Measurements from ENCODE around the gene CDC40. TPM values are rescaled to one million over a fixed set of nuclear protein-coding genes. Genes with fewer than 3 reads are reported as not detected.
A peak's percentile ranks its signal among the peaks of the same experiment; 100 is the strongest.

The CDC40 gene
- total and polyA plus RNA-seq, 2 donors (not counting 1 experiment from before 2014, with no cell fraction given) = 21.5 to 22.1 TPM

DNA sequence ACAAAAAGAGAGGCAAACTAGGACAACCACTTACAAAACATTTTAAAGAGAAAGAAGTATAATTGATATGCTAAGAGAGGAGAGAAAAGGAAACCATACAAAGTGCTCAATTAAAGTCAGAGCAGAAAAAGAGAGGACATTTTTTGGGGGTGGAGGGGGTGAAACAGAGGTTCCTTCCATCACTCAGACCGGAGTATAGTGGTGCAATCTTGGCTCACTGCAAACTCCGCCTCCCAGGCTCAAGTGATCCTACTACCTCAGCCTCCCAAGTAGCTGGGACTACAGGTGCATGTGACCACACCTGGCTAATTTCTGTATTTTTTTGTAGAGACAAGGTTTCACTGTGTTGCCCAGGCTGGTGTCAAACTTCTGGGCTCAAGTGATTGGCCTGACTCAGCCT is 10.1 kb upstream of the CDC40 start:
- Histone ChIP-seq H3K9ac (ENCODE audit: insufficient read depth, low read length) (no peak overlapping the region), H3K4me3 (replicated peaks in 1 of 4; ENCODE audit: control extremely low read depth in 1 of 4, insufficient read depth in 1 of 4, low read depth in 3 of 4, low read length in 4 of 4) (no peak overlapping the region), H3K79me2 (ENCODE audit: control insufficient read depth, insufficient read depth, low read length) (peaks cover 14% of the 10 kb centered on the region), H3K4me1 (ENCODE audit: control insufficient read depth, extremely low read depth, insufficient read depth, low read length) (no peaks in the 10 kb centered on the region), H3K9me3 (ENCODE audit: control insufficient read depth, insufficient read depth, low read depth, low read length) (no peaks in the 10 kb centered on the region), H3K4me2 (ENCODE audit: extremely low read depth, insufficient read depth, low read length) (no peak overlapping the region), H3K27ac (ENCODE audit: insufficient read depth, low read length) (no peak overlapping the region), H4K20me1 (ENCODE audit: control insufficient read depth, extremely low read depth, insufficient read depth, low read length) (peaks cover 5% of the 10 kb centered on the region), H3K27me3 (ENCODE audit: control insufficient read depth, insufficient read depth, low read length) (no peaks in the 10 kb centered on the region), H3K36me3 (ENCODE audit: control insufficient read depth, insufficient read depth, low read length) (no peaks in the 10 kb centered on the region), H2AFZ (ENCODE audit: low read length) (no peak overlapping the region)
- no peak for TF ChIP-seq EZH2 (IDR thresholded peaks at IDR 0.05; ENCODE audit: low read length, missing control alignments)
- TF ChIP-seq, protein P1, sequence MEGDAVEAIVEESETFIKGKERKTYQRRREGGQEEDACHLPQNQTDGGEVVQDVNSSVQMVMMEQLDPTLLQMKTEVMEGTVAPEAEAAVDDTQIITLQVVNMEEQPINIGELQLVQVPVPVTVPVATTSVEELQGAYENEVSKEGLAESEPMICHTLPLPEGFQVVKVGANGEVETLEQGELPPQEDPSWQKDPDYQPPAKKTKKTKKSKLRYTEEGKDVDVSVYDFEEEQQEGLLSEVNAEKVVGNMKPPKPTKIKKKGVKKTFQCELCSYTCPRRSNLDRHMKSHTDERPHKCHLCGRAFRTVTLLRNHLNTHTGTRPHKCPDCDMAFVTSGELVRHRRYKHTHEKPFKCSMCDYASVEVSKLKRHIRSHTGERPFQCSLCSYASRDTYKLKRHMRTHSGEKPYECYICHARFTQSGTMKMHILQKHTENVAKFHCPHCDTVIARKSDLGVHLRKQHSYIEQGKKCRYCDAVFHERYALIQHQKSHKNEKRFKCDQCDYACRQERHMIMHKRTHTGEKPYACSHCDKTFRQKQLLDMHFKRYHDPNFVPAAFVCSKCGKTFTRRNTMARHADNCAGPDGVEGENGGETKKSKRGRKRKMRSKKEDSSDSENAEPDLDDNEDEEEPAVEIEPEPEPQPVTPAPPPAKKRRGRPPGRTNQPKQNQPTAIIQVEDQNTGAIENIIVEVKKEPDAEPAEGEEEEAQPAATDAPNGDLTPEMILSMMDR (conservative IDR thresholded peaks at IDR 0.05 in 1 of 2, IDR thresholded peaks at IDR 0.05 in 1 of 2; ENCODE audit: low read depth in 1 of 2, low read length in 2 of 2) = no peak
- no peak for DNase-seq (ENCODE audit: low read depth in 2 of 2)

DNA sequence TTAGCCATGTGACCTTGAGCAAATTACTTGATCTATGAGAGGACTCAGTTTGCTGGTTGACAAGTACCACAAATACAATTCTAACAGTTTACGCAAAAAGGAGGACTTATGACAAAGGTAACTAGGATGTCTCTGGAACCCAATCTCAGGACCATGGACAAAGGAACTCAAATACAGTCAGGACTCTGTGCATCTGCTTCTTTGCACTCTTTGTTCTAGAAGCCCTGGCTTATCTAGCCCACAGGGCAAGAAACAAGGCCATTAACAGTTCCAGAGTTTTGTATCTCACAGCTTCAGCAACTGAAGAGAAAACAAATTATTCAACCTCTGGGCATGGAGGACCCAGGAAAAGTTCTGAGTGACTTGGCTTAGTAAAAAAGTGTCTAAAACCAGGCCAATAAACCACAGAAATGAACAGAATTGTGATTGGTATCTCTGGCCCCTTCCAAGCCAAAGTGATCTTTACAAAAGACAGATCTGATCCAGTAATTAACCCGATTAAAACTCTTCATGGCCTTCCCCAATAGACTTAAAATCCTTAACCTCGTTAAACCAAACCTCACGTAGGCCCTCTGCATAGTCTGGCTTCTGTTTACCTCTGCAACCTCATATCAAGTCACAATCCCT is 6.6 kb upstream of the CDC40 start:
- no peak for DNase-seq (ENCODE audit: low read depth in 2 of 2)
- peaks cover 6% of the 10 kb centered on the region for H4K20me1 ChIP-seq (ENCODE audit: control insufficient read depth, extremely low read depth, insufficient read depth, low read length)
- H3K4me3 ChIP-seq (replicated peaks in 1 of 4; ENCODE audit: control extremely low read depth in 1 of 4, insufficient read depth in 1 of 4, low read depth in 3 of 4, low read length in 4 of 4) = no peak overlapping the region
- H3K4me2 ChIP-seq (ENCODE audit: extremely low read depth, insufficient read depth, low read length) = no peak overlapping the region
- peaks cover 24% of the 10 kb centered on the region for H3K79me2 ChIP-seq (ENCODE audit: control insufficient read depth, insufficient read depth, low read length)
- no peak overlapping the region for H3K27ac ChIP-seq (ENCODE audit: insufficient read depth, low read length)
- H3K9ac ChIP-seq (ENCODE audit: insufficient read depth, low read length) = no peak overlapping the region
- H3K4me1 ChIP-seq (ENCODE audit: control insufficient read depth, extremely low read depth, insufficient read depth, low read length) = no peaks in the 10 kb centered on the region
- no peaks in the 10 kb centered on the region for H3K27me3 ChIP-seq (ENCODE audit: control insufficient read depth, insufficient read depth, low read length)
- H3K9me3 ChIP-seq (ENCODE audit: control insufficient read depth, insufficient read depth, low read depth, low read length) = no peaks in the 10 kb centered on the region
- no peak overlapping the region for H2AFZ ChIP-seq (ENCODE audit: low read length)
- TF ChIP-seq EZH2 (IDR thresholded peaks at IDR 0.05; ENCODE audit: low read length, missing control alignments) = no peak
- TF ChIP-seq, protein P1 (conservative IDR thresholded peaks at IDR 0.05 in 1 of 2, IDR thresholded peaks at IDR 0.05 in 1 of 2; ENCODE audit: low read depth in 1 of 2, low read length in 2 of 2) = no peak
- no peaks in the 10 kb centered on the region for H3K36me3 ChIP-seq (ENCODE audit: control insufficient read depth, insufficient read depth, low read length)

- Histone ChIP-seq H2AFZ (ENCODE audit: low read length) (peak overlapping the region; percentile 93), H3K4me3 (replicated peaks in 1 of 4; ENCODE audit: control extremely low read depth in 1 of 4, insufficient read depth in 1 of 4, low read depth in 3 of 4, low read length in 4 of 4) (peak overlapping the region; percentile 82 to 97 (median 90)), H4K20me1 (ENCODE audit: control insufficient read depth, extremely low read depth, insufficient read depth, low read length) (peaks cover 2% of the 10 kb centered on the region), H3K9ac (ENCODE audit: insufficient read depth, low read length) (peak overlapping the region; percentile 94), H3K36me3 (ENCODE audit: control insufficient read depth, insufficient read depth, low read length) (no peaks in the 10 kb centered on the region), H3K4me2 (ENCODE audit: extremely low read depth, insufficient read depth, low read length) (peak overlapping the region; percentile 91), H3K4me1 (ENCODE audit: control insufficient read depth, extremely low read depth, insufficient read depth, low read length) (peaks cover 9% of the 10 kb centered on the region), H3K27me3 (ENCODE audit: control insufficient read depth, insufficient read depth, low read length) (no peaks in the 10 kb centered on the region), H3K9me3 (ENCODE audit: control insufficient read depth, insufficient read depth, low read depth, low read length) (no peaks in the 10 kb centered on the region), H3K79me2 (ENCODE audit: control insufficient read depth, insufficient read depth, low read length) (peaks cover 50% of the 10 kb centered on the region), H3K27ac (ENCODE audit: insufficient read depth, low read length) (peak overlapping the region; percentile 97)
- DNase-seq (ENCODE audit: low read depth in 2 of 2) = peak; percentile 62 to 64
- TF ChIP-seq EZH2 (IDR thresholded peaks at IDR 0.05; ENCODE audit: low read length, missing control alignments) = no peak
- TF ChIP-seq, protein P1 (conservative IDR thresholded peaks at IDR 0.05 in 1 of 2, IDR thresholded peaks at IDR 0.05 in 1 of 2; ENCODE audit: low read depth in 1 of 2, low read length in 2 of 2) = peak; percentile 63 to 78
These were observed 1.4 kb upstream of the CDC40 start for GRCh38 chr6:110178626-110179405.

All from fibroblast of lung (primary cell).